Dedifferentiated amniotic fluid mesenchymal stem cell (primary cell): ENCODE data around the gene RBM23.
A peak's percentile ranks its signal among the peaks of the same experiment; 100 is the strongest.
"Not testable (repeated sequence)": the region's sequence is repeated elsewhere in the genome, so short reads cannot be mapped to it uniquely, and the experiment has no call there.

Experiments used
- DNase-seq: peaks from one replicate; pipeline ENCODE4 v3.0.0-alpha.2; 2016; ENCODE audit errors: extremely low spot score

RBM23 gene

DNA sequence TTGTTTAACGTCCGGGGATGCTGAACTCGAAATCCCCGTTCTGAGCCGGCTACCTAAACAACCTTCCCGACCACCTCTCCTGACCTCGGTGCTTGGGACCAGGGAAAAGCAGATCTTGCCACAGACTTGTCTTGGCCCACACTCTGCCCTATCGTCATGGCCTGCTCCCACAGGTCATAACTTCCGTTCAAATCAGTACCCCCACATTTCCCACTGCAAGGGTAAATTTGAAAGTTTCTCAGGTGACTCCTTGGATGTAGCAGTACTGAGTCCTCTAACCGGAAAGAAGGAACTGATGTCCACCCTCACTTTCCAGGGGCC is 612 bp upstream of the RBM23 start:
- DNase-seq: no peak

DNA sequence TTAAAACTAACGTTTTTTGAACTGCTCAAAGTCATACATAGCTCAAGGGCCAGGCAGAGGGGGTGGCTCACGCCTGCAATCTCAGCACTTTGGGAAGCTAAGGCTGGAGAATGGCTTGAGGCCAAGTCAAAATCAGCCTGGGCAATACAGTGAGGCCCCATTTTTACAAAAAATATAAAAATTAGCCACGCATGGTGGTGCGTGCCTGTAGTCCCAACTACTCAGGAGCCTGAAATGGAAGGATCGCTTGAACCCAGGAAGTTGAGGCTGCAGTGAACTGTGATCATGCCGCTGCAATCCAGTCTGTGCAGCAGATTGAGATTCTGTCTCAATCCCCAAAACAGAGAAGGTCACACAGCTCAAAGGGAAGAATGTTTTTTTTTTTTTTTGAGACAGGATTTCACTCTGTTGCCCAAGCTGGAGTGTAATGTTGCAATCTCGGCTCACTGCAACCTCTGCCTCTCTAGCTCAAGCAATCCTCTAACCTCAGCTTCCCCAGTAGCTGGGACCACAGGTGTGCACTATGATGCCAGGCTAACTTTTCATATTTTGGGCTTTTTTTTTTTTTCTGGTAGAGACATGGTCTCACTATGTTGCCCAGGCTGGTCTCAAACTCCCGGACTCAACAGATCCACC is 2.9 kb downstream of the RBM23 start:
- peak; percentile 40 for DNase-seq

GRCh38 chr14:22914836-22915235 is 4.1 kb downstream of the RBM23 start:
- not testable (repeated sequence) for DNase-seq

- no peak for DNase-seq
These were observed 8.0 kb downstream of the RBM23 start for GRCh38 chr14:22910916-22911315.

- DNase-seq: peak; percentile 16
These were observed 10.3 kb downstream of the RBM23 start for GRCh38 chr14:22908601-22909000.

GRCh38 chr14:22907429-22907828 is 11.5 kb downstream of the RBM23 start:
- no peak for DNase-seq

- no peak for DNase-seq
These were observed 12.9 kb downstream of the RBM23 start for GRCh38 chr14:22906073-22906472.

- no peak for DNase-seq
These were observed 13.3 kb downstream of the RBM23 start for GRCh38 chr14:22905627-22906026.

- no peak for DNase-seq
These were observed 15.2 kb downstream of the RBM23 start for GRCh38 chr14:22903742-22904087.

GRCh38 chr14:22901799-22902198 is 17.1 kb downstream of the RBM23 start:
- no peak for DNase-seq

GRCh38 chr14:22900081-22900799 is 18.7 kb downstream of the RBM23 start:
- peak; percentile 63 for DNase-seq

DNA sequence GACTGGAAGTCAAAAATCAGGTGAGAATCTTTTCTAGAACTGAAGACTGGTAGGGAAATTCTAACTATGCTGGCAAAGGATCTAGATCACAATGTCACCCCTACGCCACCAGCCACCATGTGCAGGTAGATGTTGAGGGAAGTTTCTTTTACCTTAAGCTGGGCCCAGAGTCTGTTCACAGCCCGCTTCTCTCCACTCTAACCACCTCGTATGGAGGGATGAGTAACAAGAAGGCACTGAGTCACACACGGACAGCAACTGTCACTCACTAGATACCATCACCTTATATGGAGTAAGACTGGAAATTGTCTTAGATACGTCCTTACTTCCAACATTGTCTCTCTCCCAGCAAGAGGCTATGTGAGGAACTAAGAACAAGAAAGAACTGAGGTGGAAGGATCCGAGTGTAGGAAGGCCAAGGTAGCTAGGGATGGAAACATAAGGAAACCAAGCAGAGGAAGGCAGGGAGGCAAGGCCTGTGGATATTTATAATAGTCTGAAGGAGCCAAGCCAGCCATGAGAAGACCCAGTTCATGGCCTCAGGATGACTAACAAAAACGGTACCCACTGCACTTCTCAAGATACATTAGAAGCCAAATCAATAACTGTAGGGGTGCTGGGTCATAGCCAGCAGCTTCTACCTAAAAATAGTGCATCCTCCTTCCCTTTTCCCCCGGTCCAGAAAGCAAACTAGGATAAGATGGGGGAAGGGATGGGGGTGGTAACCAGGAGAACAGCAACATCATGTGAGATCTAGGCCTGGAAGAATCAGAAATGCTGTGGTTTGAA is 20.5 kb downstream of the RBM23 start:
- DNase-seq: peak; percentile 26

- no peak for DNase-seq
These were observed 21.6 kb downstream of the RBM23 start for GRCh38 chr14:22897357-22897756.

DNA sequence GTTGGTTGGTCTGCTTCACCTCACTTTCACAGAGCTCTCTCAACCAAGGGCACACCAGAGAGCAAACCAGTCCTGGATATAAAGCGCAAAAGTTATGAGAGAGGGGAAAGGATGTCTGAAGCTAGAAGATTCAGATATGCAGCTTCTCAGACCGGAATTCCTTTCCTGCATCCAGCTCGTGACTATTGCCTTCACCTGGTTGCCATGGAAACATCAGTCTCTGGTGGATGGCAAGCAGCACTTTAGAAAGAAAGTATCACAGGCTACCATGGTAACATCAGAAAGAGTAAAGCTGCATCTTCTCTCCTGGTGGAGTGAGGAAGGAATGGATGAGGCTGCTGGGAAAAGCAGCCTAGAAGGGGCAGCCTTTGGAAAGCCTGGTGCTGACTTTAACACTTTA is 22.2 kb downstream of the RBM23 start:
- no peak for DNase-seq

DNA sequence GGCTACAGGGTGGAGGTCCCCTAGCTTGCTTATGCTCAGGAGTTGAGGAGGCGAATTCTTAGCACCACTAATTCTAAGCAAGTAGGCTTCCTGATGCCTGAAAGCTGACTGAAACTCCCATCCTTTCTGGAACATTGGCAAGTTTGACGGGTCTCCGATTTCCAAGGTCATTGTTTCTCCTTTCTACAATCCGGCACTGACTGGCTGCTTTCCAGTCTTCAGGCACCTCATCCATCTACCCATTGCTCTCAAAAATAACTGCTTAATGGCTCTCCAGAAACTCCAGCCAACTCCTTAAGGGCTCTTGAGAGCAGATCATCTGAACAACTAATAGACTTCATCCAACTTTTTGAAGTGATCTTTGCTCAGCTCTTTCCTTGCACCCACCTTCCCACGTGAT is 22.6 kb downstream of the RBM23 start:
- no peak for DNase-seq

DNA sequence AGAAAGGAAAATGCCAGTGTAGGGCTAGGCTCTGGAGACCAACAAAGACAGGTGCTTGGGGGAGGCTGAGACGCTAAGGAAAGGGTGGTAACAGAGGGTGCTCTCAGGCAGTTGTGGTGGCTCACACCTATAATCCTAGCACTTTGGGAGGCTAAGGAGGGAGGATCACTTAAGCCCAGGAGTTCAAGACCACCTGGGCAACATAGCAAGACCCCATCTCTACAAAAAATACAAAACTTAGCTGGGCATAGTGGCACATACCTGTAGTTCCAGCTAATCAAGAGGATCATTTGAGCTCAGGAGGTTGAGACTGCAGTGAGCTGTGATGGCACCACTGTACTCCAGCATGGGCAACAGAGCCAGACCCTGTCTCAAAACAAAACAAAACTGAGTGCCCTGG is 23.5 kb downstream of the RBM23 start:
- no peak for DNase-seq

GRCh38 chr14:22893706-22894105 is 25.2 kb downstream of the RBM23 start:
- DNase-seq: no peak

DNA sequence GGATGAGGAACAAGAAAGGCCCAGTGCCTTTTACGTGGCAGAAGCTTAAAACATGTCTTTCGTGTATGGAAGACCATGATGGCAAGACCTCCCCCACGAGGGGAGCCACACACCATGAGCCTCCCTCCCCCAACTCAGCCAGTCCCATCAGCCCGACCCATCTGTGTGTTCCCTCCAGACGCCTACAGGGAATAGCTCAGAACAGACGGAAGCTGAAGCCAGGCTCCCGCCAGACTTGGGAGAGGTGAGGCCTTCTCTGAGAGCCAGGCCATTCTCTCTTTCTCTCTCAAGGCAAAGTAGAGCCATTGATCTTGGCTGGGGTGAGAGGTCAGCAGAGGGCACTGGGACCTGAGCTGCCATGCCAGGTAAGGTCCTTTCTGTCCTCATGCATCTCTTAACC is 26.5 kb downstream of the RBM23 start:
- DNase-seq: no peak

DNA sequence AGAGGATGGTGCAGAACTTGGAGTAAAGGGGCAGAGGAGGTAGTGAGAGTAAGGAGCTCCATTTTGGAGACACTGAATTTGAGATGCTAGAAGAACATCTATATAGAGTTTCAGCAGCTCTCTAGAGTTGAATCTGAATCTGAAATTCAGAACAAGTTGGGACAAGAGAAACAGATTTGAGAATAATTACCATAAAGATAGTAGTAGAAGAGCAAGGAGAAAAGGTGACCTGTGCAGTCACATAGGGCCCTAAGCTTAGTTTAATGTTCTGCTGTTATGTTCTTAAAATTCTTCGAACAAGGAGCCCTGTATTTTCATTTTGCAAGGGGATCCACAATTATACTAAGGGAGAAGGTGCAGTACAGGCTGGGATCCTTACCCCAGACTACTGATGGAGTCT is 28.5 kb downstream of the RBM23 start:
- DNase-seq: no peak

- DNase-seq: no peak
These were observed 30.3 kb downstream of the RBM23 start for GRCh38 chr14:22888662-22889061.

GRCh38 chr14:22887990-22888378 is 31.0 kb downstream of the RBM23 start:
- DNase-seq: no peak

DNA sequence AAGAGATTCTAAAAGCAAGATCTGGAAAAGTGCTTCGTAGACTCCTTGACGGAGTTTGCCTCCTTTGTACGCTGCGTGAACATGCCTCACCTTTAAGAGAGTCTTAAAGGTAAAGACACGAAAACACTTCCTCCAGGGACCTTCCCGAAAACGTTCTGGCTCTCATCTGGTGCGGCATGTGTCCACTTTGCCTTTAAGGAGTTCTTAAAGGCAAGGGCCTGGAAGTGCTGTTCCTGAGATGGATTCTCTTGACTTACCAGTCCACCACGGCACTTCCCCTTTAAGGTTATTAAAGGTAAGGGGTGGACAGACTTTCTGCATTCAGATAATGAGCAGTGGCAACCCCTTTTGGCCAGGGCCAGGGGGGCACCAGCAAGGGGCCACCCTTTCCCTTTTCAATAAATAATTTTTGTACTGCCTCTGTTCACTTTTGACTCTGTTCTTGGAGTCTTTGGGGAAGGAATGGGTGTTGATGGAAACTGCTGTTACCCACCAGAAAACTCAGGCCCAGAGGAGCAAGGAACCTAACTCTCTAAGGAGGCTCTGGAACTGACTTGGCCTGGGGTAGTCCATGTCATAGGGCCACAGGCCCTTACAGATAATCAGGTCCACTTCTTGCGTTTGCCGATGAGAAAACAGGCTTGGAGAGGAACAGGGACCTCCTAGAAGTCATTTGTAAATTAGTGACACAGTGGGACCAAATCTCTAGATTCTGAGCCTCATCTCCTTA is 31.5 kb downstream of the RBM23 start:
- DNase-seq: peak; percentile 25
